Kidney (tissue), 14 donors: ENCODE results near the gene SCYL3. TPM values are rescaled to one million over a fixed set of nuclear protein-coding genes. Genes with fewer than 3 reads are reported as not detected.
A peak's percentile ranks its signal among the peaks of the same experiment; 100 is the strongest.

Source experiments
- DNase-seq, 5 donors: peaks; one replicate each; pipeline ENCODE4 v3.0.0-alpha.2; 2013 to 2020
- FAIRE-seq: peaks from 2 replicates; lab custom pipeline; 2012; peaks lifted over from hg19 to GRCh38; lab: Jason Lieb, UNC
- H3K27ac ChIP-seq, 2 donors: one replicate each; pipeline ENCODE4 v1.7.0; 2013; ENCODE audit warnings: low read depth in 2 of 2, low read length in 2 of 2, inconsistent platforms in 1 of 2
- H3K27me3 ChIP-seq: one replicate; pipeline ENCODE4 v1.7.1; 2013; ENCODE audit warnings: low read length, inconsistent platforms; ENCODE audit not compliant: control insufficient read depth, insufficient read depth
- H3K36me3 ChIP-seq, 3 donors: one replicate each; pipeline versions ENCODE4 v1.7.0 to v1.7.1; 2013; ENCODE audit warnings: low read length in 3 of 3, control low read depth in 1 of 3, inconsistent platforms in 1 of 3; ENCODE audit not compliant: insufficient read depth in 3 of 3, control insufficient read depth in 2 of 3
- H3K4me1 ChIP-seq, 3 donors: one replicate each; pipeline versions ENCODE4 v1.7.0 to v1.7.1; 2013; ENCODE audit warnings: low read length in 3 of 3, inconsistent platforms in 1 of 3, low read depth in 1 of 3; ENCODE audit not compliant: control insufficient read depth in 2 of 3, insufficient read depth in 2 of 3
- H3K4me3 ChIP-seq, 3 donors: one replicate each; pipeline versions ENCODE4 v1.7.0 to v1.8.1; 2013; ENCODE audit warnings: low read length in 3 of 3, control low read depth in 1 of 3, inconsistent platforms in 1 of 3
- H3K9ac ChIP-seq, 3 donors: one replicate each; pipeline versions ENCODE4 v1.7.0 to v1.7.1; 2013; ENCODE audit warnings: low read length in 3 of 3, control low read depth in 1 of 3, inconsistent platforms in 1 of 3
- H3K9me3 ChIP-seq, 3 donors: one replicate each; pipeline versions ENCODE4 v1.7.0 to v1.7.1; 2013; ENCODE audit warnings: low read length in 3 of 3, control low read depth in 1 of 3, inconsistent platforms in 1 of 3; ENCODE audit not compliant: control insufficient read depth in 2 of 3, insufficient read depth in 1 of 3
- intact Hi-C: fragments of 100-400 bp; cut with DNase I; formaldehyde crosslinking; loops from one replicate; pipeline ENCODE4 v1.11.1; 2022
- polyA plus RNA-seq: library from polyadenylated mRNA; stranded (reverse); fragments of 350-450 nt; fragmentation: Illumina TruSeq; extraction: RNeasy Lipid Tissue Mini Kit (QIAGEN cat#74804); gene quantifications from one replicate; pipeline ENCODE4 v1.2.3, GENCODE V29; 2014; ENCODE audit warnings: low read depth, low replicate concordance; ENCODE audit not compliant: insufficient read depth
- total RNA-seq: library from RNA; stranded (reverse); fragmentation: NEBNext Ultra II Directional; extraction: Animal tissue kit (Norgen Biotek cat#: 25700); gene quantifications from one replicate; pipeline ENCODE4 v1.2.1, GENCODE V29; 2021
- TF ChIP-seq, protein P1 (sequence below): IDR thresholded peaks from 3 replicates; pipeline ENCODE4 v1.5.1; 2012; ENCODE audit warnings: mild to moderate bottlenecking, moderate library complexity, borderline replicate concordance; ENCODE audit not compliant: insufficient read depth; ENCODE audit errors: extremely low read depth
- donor health status: control.
- donor health status: control.
- donor health status: control.
- donor health status: control.
- donor health status: control.
- donor health status: DM: yes; HTN: yes; CAD: no.
- donor health status: Normal renal cell carcinoma (clear cell type).

Gene SCYL3
- total and polyA plus RNA-seq, 2 donors from 2014 or later: 5.6 to 14.8 TPM

DNA sequence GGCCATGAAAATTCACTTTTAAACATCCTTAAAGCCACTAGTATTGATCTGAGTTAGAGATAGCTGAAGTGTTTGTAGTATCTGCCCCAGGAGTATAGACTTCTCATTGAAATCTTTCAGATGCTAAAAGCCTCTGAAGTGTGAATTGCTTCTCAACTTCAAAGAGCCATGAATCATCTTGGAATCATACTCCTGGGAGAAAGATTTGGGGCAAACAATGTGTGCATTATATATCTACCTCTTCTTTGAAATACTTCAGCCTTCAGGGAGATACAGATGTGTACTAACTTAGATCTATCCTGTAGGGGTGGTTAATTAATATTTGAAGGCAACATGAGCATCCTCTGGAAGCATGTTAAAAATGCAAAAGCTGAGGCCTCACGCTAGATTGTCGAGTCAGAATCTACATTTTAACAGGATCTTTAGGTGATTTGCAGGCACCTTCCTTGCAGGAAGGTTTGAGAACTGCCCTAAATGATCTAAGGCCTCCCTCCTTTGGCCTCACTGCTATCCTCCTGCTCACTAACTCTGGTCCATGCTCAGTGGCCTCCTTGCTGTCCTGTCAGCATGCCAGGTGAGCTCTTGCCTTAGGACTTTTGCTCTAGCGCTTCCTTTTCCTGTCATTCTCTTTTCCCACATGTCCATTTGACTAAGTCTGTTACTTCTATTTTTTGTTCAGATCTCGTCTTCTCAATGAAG is 6.0 kb upstream of the SCYL3 start:
- H3K4me3 ChIP-seq: no peak overlapping the region
- no peak overlapping the region for H3K27ac ChIP-seq
- DNase-seq: no peak
- H3K4me1 ChIP-seq: no peaks in the 10 kb centered on the region
- H3K36me3 ChIP-seq: no peaks in the 10 kb centered on the region
- no peak overlapping the region for H3K9ac ChIP-seq
- TF ChIP-seq, protein P1, sequence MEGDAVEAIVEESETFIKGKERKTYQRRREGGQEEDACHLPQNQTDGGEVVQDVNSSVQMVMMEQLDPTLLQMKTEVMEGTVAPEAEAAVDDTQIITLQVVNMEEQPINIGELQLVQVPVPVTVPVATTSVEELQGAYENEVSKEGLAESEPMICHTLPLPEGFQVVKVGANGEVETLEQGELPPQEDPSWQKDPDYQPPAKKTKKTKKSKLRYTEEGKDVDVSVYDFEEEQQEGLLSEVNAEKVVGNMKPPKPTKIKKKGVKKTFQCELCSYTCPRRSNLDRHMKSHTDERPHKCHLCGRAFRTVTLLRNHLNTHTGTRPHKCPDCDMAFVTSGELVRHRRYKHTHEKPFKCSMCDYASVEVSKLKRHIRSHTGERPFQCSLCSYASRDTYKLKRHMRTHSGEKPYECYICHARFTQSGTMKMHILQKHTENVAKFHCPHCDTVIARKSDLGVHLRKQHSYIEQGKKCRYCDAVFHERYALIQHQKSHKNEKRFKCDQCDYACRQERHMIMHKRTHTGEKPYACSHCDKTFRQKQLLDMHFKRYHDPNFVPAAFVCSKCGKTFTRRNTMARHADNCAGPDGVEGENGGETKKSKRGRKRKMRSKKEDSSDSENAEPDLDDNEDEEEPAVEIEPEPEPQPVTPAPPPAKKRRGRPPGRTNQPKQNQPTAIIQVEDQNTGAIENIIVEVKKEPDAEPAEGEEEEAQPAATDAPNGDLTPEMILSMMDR: no peak
- intact Hi-C loops: no loop called here
- no peaks in the 10 kb centered on the region for H3K9me3 ChIP-seq
- FAIRE-seq: no peak
- no peaks in the 10 kb centered on the region for H3K27me3 ChIP-seq

DNA sequence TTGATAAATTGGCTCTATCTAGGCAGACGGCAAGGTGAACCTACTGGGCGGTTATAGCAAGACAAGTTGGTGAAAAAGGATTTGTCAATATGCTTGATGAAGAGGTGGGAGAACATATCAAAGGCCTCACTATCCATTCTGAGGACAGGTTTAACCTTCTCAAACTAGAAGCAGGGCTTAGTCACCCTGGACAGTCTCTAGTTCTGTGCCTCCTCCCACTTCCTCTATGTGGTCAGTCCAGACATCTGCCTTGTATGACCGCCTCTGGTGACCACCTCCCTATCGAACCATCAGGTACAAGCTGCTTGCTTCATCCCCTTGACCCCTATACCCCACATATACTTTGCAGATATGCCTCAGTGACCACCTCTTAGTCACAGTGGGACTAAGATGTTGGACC is 2.3 kb upstream of the SCYL3 start:
- peaks cover 3 to 9% (median 8%) of the 10 kb centered on the region in 3 donors for H3K4me1 ChIP-seq
- no peak overlapping the region for H3K4me3 ChIP-seq
- no peaks in the 10 kb centered on the region for H3K27me3 ChIP-seq
- intact Hi-C loops: no loop called here
- no peaks in the 10 kb centered on the region for H3K9me3 ChIP-seq
- H3K36me3 ChIP-seq: no peaks in the 10 kb centered on the region
- DNase-seq: no peak
- no peak for FAIRE-seq
- H3K27ac ChIP-seq: no peak overlapping the region
- TF ChIP-seq, protein P1: no peak
- no peak overlapping the region for H3K9ac ChIP-seq

DNA sequence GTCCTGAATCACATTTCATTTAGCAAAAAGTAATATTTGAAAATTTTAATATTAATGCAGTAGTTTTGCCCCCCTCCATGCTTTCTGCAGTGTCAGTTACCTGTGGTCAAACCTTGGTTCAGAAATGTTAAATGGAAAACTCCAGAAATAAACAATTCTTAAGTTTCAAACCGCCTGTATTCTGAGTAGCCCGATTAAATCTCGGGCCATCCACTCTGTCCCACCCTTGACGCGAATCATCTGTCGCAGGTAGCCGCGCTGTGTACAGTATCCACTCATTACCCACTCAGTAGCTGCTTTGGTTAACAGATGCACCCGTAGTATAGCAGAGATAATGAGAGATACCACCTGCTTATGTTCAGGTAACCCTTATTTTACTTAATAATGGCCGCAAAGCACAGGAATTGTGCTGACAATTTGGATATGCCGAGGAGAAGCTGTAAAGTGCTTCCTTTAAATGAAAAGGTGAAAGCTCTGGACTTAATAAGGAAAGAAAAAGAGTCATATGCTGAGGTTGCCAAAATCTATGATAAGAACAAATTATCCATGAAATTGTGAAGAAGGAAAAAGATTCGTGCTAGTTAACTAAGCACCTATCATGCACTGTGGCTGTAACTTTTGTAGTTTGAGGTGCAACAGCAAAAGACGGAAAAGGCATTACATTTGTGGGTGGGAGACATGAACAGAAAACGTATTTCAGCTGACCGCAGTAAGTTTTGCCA is 889 bp upstream of the SCYL3 start:
- Histone ChIP-seq H3K4me3 (peak overlapping the region; percentile 81 to 97 (median 89)), H3K36me3 (no peaks in the 10 kb centered on the region), H3K9ac (peak overlapping the region; percentile 67 to 93 (median 69)), H3K9me3 (no peaks in the 10 kb centered on the region), H3K27me3 (no peaks in the 10 kb centered on the region), H3K4me1 (peaks cover 6 to 9% (median 8%) of the 10 kb centered on the region in 3 donors), H3K27ac (peak overlapping the region; percentile 96 to 100)
- FAIRE-seq (no peak), DNase-seq (no peak)
- TF ChIP-seq, protein P1: no peak
- intact Hi-C loops: no loop called here
